NCI-H2081 treated with DMSO at 0.1 percent for 48 hours (cell line): Measurements from ENCODE around the gene ESPL1.

Experiments used
- DNase-seq: peaks from one replicate; lab custom pipeline; 2025; lab: John Stamatoyannopoulos, UW

The ESPL1 gene

GRCh38 chr12:53267999-53268629 lies at the start of gene ESPL1:
TSS of gene ESPL1 (plus strand) at chr12:53268299. CDS start at chr12:53268767, 468 bp downstream.
- no peak for DNase-seq

GRCh38 chr12:53218551-53219291 lies 49.4 kb upstream of the ESPL1 start:
- DNase-seq, result no peak

GRCh38 chr12:53219292-53219955 lies 48.7 kb upstream of the ESPL1 start:
- no peak for DNase-seq

- no peak for DNase-seq
Measured at GRCh38 chr12:53219956-53220693, 48.0 kb upstream of the ESPL1 start.

GRCh38 chr12:53220694-53221202 lies 47.4 kb upstream of the ESPL1 start:
- DNase-seq, result no peak

- no peak for DNase-seq
Measured at GRCh38 chr12:53221203-53222080, 46.7 kb upstream of the ESPL1 start.

- DNase-seq, result no peak
Measured at GRCh38 chr12:53222170-53222721, 45.9 kb upstream of the ESPL1 start.

GRCh38 chr12:53222806-53223261 lies 45.3 kb upstream of the ESPL1 start:
- DNase-seq, result no peak

GRCh38 chr12:53223389-53224060 lies 44.6 kb upstream of the ESPL1 start:
- no peak for DNase-seq

- DNase-seq, result no peak
Measured at GRCh38 chr12:53224061-53224896, 43.8 kb upstream of the ESPL1 start.

GRCh38 chr12:53224897-53225634 lies 43.0 kb upstream of the ESPL1 start:
- no peak for DNase-seq

GRCh38 chr12:53225635-53226424 lies 42.3 kb upstream of the ESPL1 start:
- no peak for DNase-seq

- no peak for DNase-seq
Measured at GRCh38 chr12:53226815-53227214, 41.3 kb upstream of the ESPL1 start.

GRCh38 chr12:53227341-53227740 lies 40.8 kb upstream of the ESPL1 start:
- no peak for DNase-seq

GRCh38 chr12:53227836-53228235 lies 40.3 kb upstream of the ESPL1 start:
- no peak for DNase-seq

GRCh38 chr12:53229454-53229853 lies 38.6 kb upstream of the ESPL1 start:
- DNase-seq, result no peak

GRCh38 chr12:53230108-53230845 lies 37.8 kb upstream of the ESPL1 start:
- DNase-seq, result no peak
